Globus pallidus (tissue), 1 donor: ENCODE measurements around the gene USP49.
A peak's percentile ranks its signal among the peaks of the same experiment; 100 is the strongest.
"Not testable (repeated sequence)": the region's sequence is repeated elsewhere in the genome, so short reads cannot be mapped to it uniquely, and the experiment has no call there.

ENCODE experiments used
- DNase-seq: peaks from one replicate; pipeline ENCODE4 v3.0.0-alpha.2; 2015; ENCODE audit warnings: low spot score

Gene USP49

DNA sequence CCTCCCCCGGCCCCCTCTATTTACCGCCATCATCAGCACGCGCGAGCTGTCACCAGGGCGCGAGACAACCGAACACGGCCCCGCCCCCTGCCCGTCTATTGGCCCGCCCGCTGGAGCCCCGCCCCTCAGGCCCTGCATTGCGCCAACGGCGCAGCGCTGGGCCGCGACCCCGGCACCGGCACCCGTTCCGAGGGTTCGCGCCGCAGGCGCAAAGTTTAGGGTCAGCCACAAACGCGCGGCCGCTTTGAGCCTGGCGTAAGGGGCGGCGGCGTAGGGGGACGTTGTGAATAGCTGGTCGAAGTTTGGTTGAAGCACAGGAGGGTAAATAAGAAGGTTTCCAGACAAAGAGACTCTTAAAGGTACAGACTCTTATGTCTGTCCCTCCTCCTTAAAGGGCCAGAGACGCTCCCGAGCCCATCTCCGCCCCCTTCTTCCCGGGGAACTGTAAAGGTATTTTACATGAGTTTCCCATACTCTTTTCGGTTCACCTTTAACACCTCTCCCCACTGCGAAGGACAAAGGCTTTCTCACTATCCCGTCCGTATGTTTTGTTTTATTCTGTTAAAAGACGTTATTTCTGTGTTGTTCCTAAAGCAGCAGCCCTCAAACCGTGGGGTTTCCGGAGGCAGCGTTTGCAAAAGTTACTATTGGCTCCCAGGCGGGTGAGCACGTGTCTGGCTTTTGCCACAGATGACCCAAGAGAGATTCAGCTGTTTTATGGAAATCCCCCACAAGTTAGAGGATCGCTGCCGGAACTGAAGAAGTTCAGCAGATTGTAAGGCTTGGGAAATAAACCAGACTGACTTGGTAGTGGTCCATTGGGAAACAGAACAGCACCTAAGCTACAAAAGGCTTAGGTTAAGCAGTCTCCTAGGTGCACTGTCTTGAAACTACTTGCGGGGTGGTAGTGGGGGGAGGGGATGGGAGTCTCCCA, at the start of gene USP49:
TSS of gene USP49 (minus strand) at position 76 of the 934 bp plus-strand sequence. CDS start 88,392 bp downstream, outside the sequence.
- peak; percentile 89 for DNase-seq

GRCh38 chr6:41943456-41943855, 48.3 kb upstream of the USP49 start:
- DNase-seq: no peak

DNA sequence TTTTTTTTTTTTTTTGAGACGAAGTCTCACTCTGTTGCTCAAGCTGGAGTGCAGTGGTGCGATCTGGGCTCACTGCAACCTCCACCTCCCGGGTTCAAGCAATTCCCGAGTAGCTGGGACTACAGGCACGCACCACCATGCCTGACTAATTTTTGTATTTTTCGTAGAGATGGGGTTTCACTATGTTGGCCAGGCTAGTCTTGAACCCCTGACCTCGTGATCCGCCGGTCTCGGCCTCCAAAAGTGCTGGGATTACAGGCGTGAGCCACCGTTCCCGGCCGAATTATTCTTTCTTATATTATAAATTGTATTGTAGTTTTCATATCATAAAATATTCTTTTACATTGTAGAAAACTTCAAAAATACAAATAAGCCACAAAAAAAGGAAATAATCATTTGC, 47.7 kb upstream of the USP49 start:
- not testable (repeated sequence) for DNase-seq

DNA sequence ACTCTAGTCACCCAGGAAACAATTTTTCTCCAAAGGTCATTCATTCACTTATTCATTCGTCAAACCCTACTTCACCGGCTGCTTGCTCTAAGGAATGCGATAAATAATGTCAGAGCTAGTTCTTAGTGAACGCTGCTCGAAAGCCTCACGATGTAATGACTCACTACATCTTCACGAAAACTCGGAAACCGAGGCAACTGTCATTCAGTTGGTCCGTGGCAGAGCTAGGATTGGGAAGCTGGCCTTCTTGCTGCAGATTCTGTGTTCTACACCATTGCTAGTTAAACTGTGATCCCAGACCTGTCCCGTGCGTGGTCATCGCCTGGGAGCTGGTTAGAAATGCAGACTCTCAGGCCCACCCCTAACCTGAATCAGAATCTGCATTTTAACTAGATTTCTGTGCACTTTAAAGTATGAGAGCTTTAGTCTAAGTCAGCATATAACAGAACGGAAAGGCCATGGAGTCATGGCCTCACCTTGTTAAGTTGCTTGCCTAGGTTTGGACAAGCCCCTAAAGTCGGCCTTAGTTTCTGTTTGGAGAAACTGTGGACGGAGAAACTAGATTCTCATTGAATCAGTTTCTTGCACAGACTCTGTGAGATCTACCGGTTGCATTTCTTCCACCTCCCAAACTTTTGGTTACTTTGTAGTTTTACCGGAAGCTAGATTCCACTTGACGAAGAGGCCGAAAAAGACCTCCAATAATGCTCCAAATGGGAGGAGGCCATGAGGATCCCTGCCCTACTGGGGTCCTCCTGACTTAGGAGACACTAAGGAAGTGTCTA, 47.1 kb upstream of the USP49 start:
- no peak for DNase-seq

- peak; percentile 91 for DNase-seq
These were observed 46.3 kb upstream of the USP49 start, which contains the start of gene CCND3 for GRCh38 chr6:41941280-41942066. Gene CCND3, minus strand, starts transcription at chr6:41941808. Its CDS starts 159 bp downstream, at chr6:41941649.

DNA sequence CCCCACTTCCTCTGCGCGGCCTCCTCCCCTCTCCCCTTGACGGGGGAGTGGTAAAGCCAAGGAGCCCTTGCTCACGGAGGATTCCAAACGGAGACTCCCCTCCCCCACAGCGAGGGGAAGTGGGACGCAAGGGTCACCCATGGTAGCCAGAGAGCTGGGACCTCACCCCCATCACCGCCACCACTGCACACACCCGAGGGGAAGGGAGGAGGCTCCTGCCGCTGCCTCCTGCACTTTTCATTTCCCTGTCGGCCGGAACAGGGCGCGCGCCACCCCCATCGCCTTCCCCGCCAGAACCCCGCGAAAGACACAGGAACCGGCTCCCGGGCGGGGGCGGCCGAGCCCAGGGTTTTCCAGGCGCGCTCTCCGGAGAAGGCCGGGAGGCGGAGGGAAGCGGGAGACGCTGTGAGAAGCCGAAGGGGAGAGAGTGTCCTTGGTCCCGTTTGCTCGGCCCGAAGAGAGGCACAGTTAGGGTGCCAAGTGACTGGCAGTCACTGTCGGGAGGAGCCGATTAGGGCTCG, 45.6 kb upstream of the USP49 start:
- no peak for DNase-seq

GRCh38 chr6:41939848-41940758, 44.9 kb upstream of the USP49 start:
- no peak for DNase-seq

GRCh38 chr6:41939176-41939847, 44.1 kb upstream of the USP49 start:
- no peak for DNase-seq

GRCh38 chr6:41938590-41939175, 43.5 kb upstream of the USP49 start:
- DNase-seq: no peak

GRCh38 chr6:41937861-41938574, 42.8 kb upstream of the USP49 start:
- DNase-seq: no peak

- DNase-seq: no peak
These were observed 42.3 kb upstream of the USP49 start for GRCh38 chr6:41937472-41937860.

GRCh38 chr6:41936073-41936837, 41.1 kb upstream of the USP49 start:
- peak; percentile 91 for DNase-seq

GRCh38 chr6:41935685-41936072, 40.5 kb upstream of the USP49 start:
- no peak for DNase-seq

DNA sequence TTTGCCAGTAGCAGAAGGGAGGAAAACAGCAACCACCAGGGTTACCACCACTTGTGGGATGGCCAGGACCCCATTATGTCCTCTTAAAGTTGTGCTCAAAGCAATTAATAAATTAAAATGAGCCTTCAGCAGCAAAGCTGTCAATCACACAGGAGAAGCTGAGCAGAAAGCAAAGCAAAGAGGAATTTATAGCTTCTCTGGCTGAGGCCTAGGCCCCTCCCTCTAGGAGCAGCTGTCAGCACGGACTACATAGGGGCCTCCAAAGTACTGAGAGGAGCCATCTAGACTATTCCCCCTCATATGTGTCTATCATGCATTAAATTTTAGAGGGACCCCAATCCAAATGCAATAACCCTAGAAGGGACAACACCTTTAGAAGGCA, 40.0 kb upstream of the USP49 start:
- DNase-seq: no peak

DNA sequence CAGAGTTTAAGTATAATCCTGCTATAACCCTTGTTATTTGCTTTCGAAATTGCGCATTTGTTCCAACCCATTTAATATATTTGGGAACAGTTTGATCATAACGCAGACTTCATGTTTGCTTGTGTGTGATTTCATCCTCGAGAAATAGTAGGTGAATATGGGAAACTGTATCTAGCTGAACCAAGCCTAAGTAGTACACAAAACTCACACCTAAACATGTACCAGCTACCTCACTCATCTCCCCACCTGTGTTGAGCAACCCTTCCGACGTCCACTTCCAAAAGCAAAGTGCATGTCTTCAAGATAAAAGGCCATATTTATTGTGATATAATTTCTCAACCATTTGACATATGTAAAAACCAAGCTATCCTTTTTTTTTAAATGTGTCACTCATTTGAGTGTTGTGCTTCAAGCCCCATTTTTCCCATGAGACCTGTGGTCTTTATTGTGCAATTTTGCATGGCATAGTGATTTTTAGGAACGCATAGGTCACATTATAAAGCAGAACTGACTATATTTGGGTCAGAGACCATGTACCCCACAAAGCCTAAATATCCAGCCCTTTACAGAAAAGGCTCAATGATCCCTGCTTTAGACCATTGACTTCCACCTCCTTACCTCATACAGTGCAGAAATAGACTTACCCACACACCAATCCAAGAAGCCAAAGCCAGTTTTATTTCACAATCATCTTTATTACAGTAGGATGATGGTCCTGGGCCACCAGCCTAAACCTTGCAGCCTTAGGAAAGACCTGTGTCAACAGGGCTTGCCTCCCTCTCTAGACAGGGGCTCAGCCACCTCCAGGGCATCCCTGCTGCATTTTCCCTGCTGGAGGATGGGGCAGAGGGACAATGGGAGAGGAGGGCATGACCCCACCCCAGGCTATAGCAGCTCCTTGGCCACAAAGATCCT, 39.4 kb upstream of the USP49 start:
- no peak for DNase-seq

GRCh38 chr6:41932378-41932777, 37.2 kb upstream of the USP49 start:
- no peak for DNase-seq

- no peak for DNase-seq
These were observed 36.6 kb upstream of the USP49 start for GRCh38 chr6:41931792-41932191.
